NCI-H2107 treated with DMSO at 0.1 percent for 48 hours (cell line): ENCODE results near the gene ARAF.
"Not testable (repeated sequence)": the region's sequence is repeated elsewhere in the genome, so short reads cannot be mapped to it uniquely, and the experiment has no call there.

Experiments used
- DNase-seq: peaks from one replicate; lab custom pipeline; 2025; ENCODE audit not compliant: unreplicated experiment; lab: John Stamatoyannopoulos, UW

Gene ARAF

GRCh38 chrX:47560934-47561658 lies at the start of gene ARAF:
ARAF (plus strand) TSS chrX:47561205; CDS start chrX:47562968, 1,763 bp downstream.
- DNase-seq = peak; percentile 92

GRCh38 chrX:47512383-47512782 lies 48.6 kb upstream of the ARAF start:
- not testable (repeated sequence) for DNase-seq

- not testable (repeated sequence) for DNase-seq
Observed at GRCh38 chrX:47513034-47513965, 47.7 kb upstream of the ARAF start.

- no peak for DNase-seq
Observed at GRCh38 chrX:47514533-47515235, 46.3 kb upstream of the ARAF start.

GRCh38 chrX:47515941-47516665 lies 44.9 kb upstream of the ARAF start:
- DNase-seq = no peak

GRCh38 chrX:47518144-47518543 lies 42.9 kb upstream of the ARAF start:
- no peak for DNase-seq

- DNase-seq = peak; percentile 58
Observed at GRCh38 chrX:47523297-47523696, 37.7 kb upstream of the ARAF start.

- DNase-seq = no peak
Observed at GRCh38 chrX:47523713-47524166, 37.3 kb upstream of the ARAF start.

- DNase-seq = no peak
Observed at GRCh38 chrX:47529548-47529947, 31.5 kb upstream of the ARAF start.

GRCh38 chrX:47530049-47530448 lies 31.0 kb upstream of the ARAF start:
- DNase-seq = no peak

GRCh38 chrX:47539860-47540259 lies 21.1 kb upstream of the ARAF start:
- DNase-seq = no peak

GRCh38 chrX:47540754-47541538 lies 20.1 kb upstream of the ARAF start:
- DNase-seq = peak; percentile 98

- no peak for DNase-seq
Observed at GRCh38 chrX:47543496-47543895, 17.5 kb upstream of the ARAF start.

GRCh38 chrX:47556045-47556623 lies 4.9 kb upstream of the ARAF start:
- DNase-seq = peak; percentile 95

- no peak for DNase-seq
Observed at GRCh38 chrX:47558436-47558835, 2.6 kb upstream of the ARAF start.

GRCh38 chrX:47560179-47560933 lies 649 bp upstream of the ARAF start:
- peak; percentile 16 for DNase-seq

GRCh38 chrX:47561659-47562151 lies 700 bp downstream of the ARAF start:
- DNase-seq = no peak

- DNase-seq = no peak
Observed at GRCh38 chrX:47562615-47563243, 1.7 kb downstream of the ARAF start.
